GM19463 (cell line): Measurements from ENCODE around the gene THUMPD3.

Experiments
- ATAC-seq: cut with Tn5 transposase; IDR thresholded peaks from one replicate; pipeline ENCODE4 v1.9.1; 2021; ENCODE audit warnings: mild to moderate bottlenecking, moderate library complexity; ENCODE audit not compliant: unreplicated experiment

THUMPD3 gene

DNA sequence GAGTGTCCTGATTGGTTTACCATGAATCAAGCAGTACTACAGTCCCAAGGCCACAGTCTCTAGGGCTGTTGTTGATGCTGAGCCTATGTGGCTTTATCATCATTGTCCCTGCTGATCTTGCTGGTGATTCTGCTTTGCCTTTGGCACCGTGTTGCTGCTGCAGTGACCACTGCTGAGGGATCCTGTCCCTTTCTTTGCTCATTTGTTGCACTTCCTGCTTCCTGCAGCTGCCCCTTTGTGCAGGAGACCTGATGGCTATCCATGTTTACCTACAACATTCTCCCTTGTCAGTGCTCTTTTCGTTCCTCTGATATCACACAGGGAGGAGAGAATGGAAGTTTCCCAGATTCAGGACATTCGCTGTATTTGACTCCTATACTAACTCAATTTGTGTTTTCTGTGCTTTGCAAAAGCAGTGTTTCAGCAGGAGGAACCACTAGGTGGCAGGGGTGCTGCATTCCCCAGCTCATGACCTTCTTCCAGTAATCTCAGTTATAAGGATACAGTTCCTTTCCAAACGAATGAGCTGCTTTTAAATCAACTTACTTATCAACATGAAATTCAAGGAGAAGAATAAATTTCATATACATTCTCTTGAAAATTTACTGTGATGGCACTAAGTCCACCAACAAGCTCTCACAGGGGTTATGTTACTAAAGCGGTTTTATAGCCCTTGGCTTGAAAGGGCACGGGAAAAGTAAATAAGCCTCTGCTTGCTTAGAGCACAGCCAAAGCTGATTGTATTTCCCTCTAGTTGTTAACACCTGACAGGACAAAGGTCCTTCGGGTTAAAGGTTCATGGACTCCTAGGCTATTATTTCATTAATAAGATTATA, 9.7 kb upstream of the THUMPD3 start:
- peak; percentile 71 for ATAC-seq

DNA sequence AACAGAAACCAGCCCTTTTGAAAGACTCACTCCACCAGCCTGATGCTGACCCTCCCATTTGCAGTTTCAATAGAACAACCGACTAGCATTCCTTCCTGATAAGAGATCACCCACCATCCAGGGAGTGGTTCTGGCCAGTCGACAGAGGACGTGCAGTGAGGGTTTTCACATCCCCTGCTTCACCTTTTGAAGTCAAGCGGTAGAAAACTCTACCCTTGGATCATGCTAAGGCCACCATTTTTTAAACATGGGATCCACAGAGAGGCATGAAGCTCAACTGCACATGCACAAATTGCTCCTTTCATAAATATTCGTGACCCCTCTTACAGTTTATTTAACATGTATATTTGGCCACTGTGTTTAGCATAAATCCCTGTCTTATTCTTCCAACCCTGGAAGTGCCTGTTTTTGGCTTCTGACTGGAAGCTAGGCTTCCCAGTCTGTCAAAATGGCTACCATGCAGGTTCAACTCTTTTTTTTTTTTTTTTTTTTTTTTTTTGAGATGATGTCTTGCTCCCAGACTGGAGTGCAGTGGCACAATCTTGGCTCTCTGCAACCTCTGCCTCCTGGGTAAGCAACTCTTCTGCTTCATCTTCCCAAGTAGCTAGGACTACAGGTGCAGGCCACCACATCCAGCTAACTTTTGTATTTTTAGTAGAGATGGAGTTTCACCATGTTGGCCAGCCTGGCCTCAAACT, 1.0 kb upstream of the THUMPD3 start:
- no peak for ATAC-seq

DNA sequence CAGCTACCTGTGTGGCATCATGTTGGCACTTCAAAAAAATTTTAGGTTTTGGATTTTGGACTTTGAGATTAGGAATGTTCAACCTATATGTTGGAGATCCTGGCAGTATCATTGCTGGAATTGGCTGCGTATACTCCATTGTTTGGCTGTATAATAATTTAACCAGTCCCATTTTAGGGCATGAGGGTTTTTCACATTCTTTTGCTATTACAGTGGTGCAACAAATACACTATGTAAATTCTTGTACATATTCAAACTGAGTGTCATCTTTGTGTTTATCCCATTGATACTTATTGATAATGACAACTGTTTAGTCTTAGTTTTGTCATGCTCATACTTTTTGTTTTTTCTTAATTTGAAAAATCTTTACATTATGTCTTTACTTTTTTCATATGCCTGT, 6.7 kb downstream of the THUMPD3 start:
- ATAC-seq, result no peak

DNA sequence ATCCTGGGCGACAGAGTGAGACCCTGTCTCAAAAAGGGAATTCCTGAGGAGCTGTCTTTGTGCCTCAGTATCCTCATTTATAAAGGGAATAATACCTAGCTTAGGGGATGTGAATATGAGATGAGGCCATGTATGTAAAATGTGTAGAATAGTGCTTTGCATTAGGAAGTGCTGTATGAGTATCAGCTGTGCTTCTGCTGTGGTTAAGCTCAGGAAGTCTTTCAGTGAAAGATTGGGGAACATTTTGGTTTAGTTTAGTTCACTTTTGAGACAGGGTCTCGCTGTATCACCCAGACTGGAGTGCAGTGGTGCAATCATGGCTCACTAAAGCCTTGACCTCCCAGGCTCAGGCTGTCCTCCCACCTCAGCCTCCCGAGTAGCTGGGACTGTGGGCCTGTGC, 10.6 kb downstream of the THUMPD3 start:
- ATAC-seq, result no peak

DNA sequence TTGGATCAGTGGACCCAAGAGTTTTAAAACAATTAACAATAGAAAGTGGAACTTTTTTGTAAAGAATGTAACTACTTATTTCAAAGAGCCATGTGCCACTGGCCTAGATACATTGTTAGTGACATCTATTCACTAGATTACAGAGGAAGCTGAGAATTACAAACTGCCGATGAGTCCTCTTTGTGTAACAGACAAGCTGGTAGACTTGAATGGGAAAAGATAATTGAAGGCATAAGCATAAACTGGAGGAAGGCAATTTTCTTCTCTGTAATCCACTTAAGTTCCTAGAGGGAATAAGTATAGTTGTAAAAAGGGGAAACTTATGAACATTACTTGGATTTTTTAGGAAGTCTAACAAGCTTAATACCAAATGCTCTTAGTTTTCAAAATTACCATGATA, 15.1 kb downstream of the THUMPD3 start:
- ATAC-seq, result no peak

DNA sequence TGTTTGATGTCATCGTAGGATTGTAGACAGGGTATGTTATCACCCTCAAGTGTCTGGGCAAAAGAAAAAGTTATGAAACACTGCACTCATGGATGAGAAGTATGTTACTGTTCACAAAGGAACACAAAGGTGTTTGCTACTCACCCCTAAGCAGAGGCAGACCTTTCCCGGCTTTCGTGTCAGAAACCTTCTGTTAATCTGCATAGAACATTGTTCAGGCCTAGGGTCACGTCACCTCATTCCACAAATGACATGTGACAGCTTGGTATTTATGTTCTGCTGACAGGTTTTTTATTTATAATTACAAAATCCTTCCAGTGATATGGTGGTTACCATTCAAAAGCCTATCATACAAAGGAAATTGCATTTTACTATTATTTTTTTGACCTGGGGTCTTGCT, 16.5 kb downstream of the THUMPD3 start:
- ATAC-seq, result no peak

DNA sequence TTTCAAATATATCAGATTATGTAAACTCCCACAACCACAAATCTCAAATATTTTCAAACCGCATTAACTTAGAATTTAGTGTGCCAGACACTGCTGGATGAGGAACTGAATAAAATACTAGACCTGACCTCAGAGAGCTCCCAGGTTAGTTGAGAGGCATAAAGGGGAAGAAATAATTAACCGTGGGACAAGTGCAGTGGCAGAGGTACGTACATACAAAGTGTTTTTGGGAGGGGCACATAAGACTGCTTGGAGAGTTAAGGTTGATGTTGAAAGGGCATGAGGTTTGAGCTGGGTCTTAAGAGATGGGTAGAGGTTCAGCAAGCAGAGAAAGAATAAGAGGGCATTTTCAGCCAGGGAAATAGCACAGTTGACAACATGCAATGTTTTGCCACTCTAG, 17.2 kb downstream of the THUMPD3 start:
- ATAC-seq, result no peak

DNA sequence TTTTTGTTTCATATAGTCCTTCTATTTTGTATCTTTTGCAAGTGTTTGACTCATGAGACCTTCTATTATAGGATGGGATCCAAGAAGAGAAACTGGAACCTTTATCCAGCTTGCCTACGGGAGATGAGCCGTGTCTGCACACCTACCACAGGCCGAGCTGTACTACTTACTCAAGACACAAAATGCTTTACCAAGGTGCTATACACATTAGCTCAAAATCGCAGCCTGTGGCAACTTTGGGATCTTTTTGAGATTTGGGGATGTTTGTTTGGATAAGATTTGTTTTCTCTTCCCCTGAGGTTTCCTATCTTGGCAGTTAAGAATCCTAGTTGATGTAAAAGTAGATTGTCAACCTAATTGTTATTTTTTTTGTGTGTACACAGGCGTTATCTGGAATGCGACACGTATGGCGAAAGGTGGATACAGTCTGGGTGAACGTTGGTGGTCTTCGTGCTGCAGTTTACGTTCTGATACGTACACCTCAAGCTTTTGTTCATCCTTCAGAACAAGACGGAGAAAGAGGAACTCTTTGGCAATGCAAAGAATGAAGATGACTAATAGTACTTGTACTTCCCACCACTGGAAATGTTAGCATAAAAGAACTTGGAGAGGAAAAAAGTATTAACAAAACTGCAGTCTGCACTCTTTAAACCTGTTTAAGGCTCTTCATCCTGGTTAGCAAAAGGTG, 21.4 kb downstream of the THUMPD3 start:
- no peak for ATAC-seq

DNA sequence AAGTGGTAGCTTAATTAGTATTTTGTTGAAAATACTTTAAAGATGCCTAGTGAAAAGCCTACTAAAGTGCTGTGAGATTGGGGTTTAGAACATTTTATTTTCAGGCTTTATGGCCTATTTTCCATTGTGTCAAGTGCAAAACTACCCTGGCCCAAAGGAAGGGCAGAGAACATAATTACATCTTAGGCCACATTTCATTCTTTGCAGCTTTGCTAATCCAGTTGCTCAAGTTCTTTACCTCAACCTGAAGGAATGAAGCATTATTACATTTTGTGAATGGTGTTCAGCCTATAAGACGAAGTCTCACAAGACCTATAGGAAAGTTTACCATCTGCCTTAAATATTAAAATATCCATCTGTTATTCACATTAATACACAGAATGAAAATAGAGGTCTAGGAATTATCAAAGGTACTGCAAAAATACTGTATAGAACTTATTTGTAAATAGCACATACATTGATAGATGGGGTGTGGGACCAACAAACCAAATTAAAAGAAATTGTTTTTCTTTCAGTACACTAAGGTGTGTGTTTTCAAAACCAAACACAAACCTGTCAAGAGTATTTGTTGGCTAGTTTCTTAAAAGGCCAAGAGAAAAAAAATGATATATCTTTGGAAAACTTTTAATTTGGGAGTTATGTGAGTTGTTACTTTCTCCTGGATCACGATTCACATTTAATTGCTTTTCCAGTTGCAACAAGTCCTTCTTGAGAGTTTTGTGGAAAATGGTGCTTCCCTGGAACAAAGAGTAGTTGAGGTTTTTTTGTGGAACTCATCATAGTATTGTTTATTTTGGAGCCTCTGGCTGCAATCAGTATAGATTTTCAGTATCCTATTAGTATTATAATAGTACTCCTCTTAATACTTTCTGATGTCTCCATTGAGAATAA, 22.6 kb downstream of the THUMPD3 start:
- no peak for ATAC-seq

DNA sequence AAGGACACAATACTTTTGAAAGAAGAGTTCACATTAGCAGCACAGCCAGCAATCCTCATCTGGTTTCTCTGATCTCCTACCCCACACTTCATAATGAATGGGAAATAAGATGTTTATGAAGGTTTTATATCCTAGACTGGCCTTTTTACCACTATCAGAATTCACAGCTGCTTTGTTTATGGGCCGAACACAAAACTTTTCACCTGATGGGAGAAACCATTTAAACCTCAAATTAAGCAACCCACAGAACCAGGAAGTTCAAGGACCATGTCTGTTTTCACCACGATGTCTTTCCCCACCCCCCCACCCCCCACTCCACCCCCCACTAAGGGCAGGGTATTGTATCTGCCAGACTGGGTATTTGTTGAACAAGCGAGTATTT, 23.2 kb downstream of the THUMPD3 start:
- ATAC-seq, result no peak

DNA sequence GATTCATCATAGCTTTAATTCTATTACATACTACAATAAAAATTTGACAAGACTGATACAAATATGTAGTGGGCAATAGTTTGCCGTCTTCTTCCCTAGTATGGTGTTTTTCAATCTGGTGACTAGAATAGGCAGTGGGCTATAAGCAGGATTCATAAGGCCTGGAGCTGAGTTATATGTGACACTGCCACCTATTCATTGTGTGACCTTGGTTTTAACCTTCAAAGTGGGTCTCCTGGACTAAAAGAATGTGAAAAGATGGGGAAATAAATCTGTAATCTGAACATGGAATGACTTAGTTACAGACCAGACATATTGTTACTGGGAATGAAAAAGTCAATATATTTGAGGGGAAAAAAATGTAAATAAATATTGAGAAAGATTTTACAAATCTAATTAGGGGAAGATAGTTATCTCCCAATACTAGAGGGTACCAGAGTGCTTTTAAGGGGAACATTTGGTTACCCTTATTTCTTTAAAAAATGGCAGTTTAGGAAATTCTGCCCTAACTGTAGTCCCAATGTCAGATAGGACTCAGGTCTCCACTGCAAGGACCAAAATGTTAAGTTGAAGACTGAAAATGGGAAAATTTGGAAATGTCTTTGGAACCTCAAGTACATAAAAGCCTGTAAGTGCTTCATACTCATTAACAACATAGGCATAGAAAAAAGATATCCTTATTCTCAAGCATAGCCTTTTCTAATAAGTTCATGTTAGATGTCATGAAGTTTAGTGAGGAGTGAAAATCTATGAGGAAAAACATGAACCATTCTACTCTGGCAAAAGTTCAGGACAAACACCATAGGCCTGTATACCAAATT, 23.9 kb downstream of the THUMPD3 start:
- no peak for ATAC-seq

DNA sequence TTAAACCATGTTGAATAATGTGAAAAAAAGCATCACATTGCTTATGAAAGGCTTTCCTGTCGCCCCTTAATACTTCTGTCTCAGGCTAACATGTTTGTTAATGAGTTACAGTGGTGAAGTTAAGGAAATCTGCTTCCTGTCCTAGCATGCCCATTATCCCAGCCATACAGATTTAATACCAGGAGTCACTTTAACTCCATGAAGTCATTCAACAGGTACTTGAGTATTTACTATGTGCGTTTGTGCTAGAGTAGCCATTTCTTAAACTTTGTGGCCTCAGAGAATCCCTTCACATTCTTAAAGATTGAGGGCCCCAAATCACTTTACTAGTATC, 24.4 kb downstream of the THUMPD3 start:
- no peak for ATAC-seq

DNA sequence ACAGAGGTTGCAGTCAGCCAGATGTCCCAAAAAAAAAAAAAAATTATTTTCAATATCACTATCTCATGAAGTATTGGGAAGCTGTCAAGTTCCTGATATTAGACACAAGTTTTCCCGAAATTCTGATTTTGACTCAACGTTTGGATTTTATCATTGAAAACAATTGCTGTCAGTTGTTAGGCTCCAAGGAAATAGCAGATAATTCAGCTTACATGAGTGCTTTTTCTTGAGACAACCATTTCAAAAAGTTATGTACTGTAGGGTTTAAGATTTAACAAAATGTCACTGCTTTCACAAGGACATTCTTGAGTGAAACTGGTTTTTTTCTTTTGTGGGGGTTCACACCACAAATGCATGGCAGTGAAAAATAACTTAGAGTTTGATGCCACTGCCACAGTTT, 25.3 kb downstream of the THUMPD3 start:
- no peak for ATAC-seq

DNA sequence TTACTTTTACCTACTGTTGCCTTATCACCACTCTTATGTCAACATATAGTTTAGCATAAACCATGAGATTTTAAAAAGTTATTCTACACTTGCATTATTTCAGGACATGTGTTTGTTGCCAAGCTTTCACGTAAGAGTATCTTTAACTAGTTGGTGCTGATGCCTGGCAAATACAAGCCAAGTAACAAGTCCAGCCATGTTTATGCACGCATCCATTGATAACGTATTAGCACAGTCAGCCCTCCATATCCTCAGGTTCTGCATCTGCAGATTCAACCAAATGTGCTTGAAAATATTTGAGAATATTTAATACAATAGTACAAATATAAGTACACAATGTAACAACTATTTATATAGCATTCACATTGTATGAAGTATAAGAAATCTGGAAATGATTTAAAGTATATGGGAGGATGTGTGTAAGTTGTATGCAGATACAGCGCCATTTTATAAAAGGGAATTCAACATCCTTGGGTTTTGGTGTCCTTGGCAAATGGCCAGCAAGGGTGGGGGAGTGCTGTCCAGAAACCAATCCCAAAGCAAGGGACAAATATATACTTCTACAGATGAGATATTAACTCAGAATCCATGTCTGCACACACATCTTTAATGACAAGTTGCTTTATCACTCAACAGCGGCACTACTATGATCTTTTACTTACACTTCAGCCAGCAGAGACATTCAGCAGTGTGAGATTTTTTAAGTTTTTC, 25.9 kb downstream of the THUMPD3 start:
- ATAC-seq, result no peak

DNA sequence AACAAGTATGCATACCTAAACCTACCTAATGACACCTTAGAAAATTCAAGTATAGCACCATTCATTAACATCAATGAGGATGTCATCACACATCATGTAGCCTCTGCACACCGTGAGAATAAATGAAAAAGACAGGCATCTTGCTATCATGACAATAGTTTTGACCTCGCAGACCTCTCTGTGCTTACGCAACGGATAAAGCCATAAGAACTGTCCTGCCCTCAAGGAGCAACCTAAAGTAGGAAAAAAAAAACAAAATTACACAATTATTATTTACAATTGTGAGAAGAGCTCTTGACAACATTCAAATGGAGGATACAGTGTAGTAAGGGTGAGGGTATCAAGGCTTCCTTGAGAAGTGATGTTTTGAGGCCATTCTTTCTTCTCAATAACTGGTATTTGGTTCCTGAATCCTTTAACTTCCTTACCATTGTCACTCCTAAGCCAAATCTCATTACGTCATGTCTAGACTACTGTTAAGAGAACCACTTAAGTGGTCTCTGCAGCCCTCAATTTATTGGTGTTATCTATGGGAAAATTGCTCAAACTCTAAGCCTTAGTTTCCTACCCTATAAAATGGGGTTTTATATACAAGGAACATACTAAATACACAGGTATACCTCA, 27.5 kb downstream of the THUMPD3 start:
- ATAC-seq, result no peak

DNA sequence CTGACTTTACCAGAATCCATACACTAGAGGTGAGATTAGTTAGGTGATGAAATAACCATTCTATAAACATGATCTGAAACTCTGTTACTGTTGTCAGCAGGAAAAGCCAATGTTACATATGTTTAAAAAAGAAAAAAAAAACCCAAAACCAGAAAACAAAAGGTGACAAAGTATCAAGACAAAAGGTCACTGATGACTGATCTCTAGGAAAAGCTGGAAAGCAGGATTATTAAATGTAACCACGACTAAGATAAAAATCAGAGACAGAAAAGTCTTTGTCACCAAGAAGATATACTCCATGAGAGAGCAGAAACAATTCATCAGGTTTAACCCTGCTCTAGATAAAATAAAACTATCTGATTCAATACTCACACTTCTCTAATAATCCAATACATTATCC, 29.2 kb downstream of the THUMPD3 start:
- no peak for ATAC-seq

DNA sequence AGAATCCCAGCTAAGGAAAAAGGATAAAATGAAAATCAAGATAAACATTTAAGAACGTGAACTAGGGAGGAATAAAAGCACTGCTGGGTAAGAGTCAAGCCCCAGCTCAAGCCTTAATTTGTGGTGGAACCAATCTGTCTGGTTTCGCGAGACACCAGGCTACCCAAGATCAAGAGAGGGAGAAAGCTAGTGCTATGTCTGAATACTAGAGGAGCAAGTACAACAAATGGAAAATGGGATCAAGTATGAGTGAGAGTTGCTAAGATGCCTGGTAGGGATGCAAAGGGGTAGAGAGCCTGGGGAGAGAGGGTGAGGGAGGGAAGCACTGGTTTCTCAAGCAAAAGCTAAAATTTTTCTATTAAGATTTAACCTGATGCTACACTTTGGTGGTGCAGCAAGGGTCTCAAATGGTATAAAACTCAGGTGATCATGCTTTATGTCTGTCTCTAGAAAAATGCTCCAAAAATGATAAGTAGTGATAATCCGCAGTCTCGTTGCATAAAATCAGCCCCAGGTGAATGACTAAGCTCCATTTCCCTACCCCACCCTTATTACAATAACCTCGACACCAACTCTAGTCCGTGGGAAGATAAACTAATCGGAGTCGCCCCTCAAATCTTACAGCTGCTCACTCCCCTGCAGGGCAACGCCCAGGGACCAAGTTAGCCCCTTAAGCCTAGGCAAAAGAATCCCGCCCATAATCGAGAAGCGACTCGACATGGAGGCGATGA, 32.9 kb downstream of the THUMPD3 start:
- ATAC-seq, result no peak

DNA sequence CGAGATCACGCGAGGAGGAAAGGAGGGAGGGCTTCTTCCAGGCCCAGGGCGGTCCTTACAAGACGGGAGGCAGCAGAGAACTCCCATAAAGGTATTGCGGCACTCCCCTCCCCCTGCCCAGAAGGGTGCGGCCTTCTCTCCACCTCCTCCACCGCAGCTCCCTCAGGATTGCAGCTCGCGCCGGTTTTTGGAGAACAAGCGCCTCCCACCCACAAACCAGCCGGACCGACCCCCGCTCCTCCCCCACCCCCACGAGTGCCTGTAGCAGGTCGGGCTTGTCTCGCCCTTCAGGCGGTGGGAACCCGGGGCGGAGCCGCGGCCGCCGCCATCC, 33.4 kb downstream of the THUMPD3 start:
- ATAC-seq, result peak; percentile 31
